Anterior cingulate cortex (tissue), 58 donors: ENCODE results near the gene FAM151A.

Experiments used
- DNase-seq, 58 donors: peaks; one replicate each; lab custom pipeline; 2025; lab: John Stamatoyannopoulos, UW

The FAM151A gene

GRCh38 chr1:54606096-54606989 is 17.0 kb downstream of the FAM151A start:
- DNase-seq = no peak

- no peak for DNase-seq
Measured at GRCh38 chr1:54604572-54605370, 18.6 kb downstream of the FAM151A start.

- no peak for DNase-seq
Measured at GRCh38 chr1:54604051-54604450, 19.3 kb downstream of the FAM151A start.

- DNase-seq = no peak
Measured at GRCh38 chr1:54603241-54603640, 20.1 kb downstream of the FAM151A start.

DNA sequence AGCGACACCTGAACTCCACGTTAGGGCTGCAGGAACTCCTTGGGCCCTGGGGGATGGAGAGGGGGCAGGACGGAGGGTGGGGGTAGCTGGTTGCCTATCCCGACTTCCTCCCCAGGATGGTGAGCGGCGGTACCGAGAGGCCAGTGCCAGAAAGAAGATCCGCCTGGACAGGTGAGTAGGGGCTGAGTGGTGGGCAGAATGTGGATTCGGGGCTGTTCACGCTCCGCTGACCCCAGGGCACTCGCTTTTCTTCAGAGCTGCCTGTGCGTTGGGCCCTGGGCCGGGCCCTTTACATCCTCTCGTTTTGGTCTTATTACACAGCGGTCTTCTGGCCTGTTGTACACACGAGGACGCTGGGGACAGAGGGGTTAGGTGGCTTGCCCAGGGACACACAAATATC is 20.8 kb downstream of the FAM151A start:
- no peak for DNase-seq

DNA sequence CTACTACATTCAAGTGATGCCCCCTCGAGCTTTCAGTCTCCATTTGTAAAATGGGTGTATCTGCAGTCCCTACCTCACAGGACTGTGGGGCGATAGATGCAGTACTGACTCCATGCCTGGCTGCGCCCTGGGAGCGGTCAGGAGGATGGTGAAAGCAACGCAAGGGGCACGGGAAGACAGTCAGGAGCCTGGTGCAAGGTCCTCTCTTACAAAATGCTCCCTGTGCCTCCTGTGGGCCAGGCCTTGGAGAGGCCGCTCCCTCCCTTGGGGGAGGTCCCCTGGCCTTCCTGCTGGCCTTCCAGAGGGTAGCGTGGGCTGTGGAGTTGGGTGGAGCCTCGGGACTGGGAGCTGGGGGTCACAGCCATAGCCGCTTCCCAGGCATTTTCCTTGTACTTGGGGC is 21.6 kb downstream of the FAM151A start:
- no peak for DNase-seq

DNA sequence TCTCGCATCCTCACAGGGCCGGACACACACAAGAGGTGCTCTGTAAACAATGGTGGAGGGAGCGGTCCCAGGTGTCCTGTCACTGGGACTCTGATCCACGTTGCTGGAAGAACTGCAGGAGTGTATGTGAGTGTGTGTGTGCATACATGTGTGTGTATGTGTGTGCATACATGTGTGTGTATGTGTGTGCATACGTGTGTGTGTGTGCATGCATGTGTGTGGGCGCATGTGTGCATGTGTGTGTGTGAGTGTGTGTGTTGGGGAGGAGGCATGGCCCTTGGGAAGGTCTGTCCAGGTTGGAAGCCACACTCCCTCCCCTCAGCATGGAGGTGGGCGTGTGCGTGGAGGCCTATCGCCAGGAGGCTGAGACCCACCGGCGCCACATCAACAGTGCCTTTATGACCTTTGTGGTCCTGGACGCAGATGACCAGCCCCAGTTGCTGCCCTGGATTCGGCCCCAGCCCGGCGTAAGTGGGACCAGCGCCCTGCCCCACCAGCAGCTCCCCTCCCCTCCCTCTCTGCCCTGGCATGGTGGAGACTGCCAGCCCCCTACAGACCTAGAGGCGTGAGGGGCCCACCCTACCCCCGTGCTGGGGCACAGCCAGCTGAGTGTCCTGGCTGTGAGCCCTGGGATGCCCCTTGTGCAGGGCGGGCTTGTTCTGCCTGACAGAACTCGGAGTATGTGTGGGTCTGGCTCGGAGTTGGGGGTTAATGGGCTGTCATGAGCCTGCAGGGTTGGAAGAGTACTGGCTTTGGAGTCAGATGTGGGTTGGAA is 22.2 kb downstream of the FAM151A start:
- DNase-seq = no peak

DNA sequence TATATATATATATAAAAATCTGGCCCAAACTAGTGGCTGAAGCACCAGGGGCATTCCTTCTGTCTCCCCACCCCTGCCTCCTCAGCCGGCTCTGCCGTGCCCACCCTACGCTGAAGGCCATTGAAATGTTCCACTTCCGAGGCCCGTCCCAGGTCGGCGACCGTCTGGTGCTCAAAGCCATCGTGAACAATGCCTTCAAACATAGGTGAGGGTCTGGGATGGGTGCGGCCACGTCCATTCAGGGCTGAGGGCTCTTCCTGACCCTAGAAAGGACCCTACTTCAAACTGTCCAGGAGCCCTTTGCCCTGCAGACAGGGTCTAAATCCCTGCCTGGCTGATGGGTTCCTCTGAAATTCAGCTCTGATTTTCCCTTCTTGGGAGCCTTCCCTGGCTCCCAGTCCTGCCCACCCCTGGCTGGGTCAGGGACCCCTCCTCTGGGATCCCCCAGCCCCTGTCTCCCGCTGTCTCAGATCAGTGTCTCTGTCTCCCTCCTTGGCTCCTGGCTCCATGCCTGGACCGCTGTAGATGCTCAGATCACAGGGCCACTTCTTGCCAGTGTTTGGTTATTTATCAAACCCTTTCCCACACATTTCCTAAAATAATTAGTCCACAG is 24.0 kb downstream of the FAM151A start:
- no peak for DNase-seq

DNA sequence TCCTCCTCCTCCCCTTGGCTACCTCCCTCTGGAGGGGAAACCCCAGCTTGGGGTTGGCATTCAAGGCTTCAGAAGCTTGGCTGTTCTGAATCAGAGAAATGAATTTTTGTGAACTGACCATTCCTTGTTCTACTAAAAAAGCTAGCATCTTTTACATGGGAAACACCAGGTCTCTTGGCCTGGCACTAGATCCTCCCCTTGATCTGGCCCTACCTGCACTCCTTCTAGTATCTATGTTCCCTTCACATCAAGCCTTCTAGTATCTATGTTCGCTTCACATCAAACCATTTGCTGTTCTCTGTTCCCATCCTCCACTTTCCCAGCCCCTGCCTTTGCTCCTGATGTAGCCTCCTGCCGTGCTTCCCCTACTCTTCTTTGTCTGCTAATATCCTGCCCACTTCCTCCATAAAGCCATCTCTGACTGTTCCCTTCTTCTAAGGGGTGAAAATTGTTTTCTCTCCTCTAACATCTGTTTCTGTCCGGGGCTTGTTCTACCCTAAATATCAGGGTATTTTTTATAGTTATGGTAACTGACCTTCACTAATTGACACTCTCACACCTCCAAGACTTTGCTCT is 25.8 kb downstream of the FAM151A start:
- DNase-seq = no peak

- DNase-seq = no peak
Measured at GRCh38 chr1:54596756-54597155, 26.6 kb downstream of the FAM151A start.

DNA sequence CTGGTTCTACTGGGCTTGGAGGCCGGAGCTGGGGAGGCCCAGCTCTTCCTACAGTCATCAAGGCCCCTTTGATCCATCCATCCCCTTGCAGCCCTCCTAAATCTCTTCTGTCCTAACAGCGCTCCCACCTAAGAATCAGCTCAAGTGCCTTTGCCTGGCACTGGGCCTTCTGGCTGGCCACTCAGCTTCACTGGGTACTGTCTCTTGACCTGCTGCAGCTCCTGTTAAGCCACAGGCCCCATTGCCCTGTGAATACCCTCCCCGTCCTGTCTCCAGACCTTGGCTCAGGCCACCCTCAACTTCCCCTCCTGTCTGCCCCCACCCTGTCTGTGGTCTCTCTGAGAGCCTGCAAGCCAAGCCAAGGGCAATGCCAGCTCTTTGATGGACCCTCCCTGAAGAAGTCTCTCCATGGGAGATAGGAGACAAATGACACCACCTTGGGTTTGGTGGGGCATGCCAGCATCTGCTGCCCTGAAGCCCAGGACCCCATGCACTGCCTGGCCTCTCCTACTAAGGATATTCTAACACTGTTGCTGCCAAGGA is 27.3 kb downstream of the FAM151A start:
- DNase-seq = no peak

- no peak for DNase-seq
Measured at GRCh38 chr1:54594463-54594862, 28.9 kb downstream of the FAM151A start.

DNA sequence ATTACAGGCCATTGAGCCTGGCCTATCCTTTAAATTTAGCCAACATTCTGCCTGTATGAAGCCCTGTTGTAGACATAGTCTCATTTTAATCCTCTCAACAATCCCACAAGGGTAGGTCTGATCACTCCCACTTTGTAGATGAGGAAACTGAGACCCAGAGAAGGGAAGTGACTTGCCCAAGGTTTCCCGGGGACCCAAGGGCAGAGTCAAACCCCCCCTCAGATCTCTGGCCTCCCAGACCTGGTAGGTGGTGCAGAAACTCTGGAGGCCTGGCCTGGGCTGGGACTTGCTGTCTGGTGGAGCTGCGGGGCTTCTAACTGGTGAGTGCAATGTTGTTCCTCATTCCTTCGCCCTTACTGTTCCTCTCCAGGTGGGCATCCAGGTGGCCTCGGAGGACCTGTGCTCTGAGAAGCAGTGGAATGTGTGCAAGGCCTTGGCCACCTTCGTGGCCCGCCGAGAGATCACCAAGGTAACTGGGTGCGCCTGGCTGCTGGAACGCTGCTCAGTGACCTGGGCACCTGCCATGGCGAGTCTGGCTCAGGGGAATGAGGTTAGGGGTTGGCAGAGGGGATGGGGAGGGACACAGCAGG is 29.7 kb downstream of the FAM151A start:
- DNase-seq = no peak

DNA sequence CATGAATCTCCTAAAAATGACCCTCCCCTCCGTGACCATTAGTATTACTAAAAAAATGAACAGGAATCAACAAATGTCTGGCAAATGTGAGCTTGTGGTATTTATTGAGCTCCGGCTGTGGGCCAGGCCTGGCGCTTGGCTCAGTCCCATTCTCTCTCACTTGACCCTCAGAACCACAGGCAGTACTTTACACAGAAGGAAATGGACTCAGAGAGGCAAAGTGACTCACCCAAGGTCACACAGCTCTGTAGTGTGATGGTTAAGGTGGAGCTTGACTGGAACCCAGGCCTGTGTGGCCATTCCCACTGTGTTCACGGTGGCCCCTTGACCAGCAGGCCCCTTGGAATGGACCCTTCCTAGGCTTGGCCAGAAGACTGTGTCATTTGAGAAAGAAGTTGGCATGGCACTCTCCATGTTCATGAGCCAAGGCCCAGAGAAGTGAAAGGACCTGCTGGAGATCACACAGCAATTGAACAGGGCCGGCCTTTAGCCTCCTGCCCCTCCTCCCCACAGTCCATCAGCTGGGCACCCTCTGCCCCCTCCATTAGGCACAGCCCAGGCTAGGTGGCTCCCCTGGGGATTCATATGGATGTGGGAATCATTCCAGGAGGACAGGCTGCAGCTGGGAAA is 32.1 kb downstream of the FAM151A start:
- no peak for DNase-seq

GRCh38 chr1:54588377-54588776 is 34.9 kb downstream of the FAM151A start:
- DNase-seq = no peak

- no peak for DNase-seq
Measured at GRCh38 chr1:54585181-54586066, 37.9 kb downstream of the FAM151A start.

- DNase-seq = no peak
Measured at GRCh38 chr1:54584575-54584974, 38.8 kb downstream of the FAM151A start.

GRCh38 chr1:54583871-54584270 is 39.5 kb downstream of the FAM151A start:
- DNase-seq = peak in 29 of 58 donors; percentile 6 to 61 (median 21)
